Fibroblast of lung (primary cell): Measurements from ENCODE around the gene FBLN1.

Source experiments
- EZH2 ChIP-seq: IDR thresholded peaks from 2 replicates; pipeline ENCODE4 v1.5.1; 2012; ENCODE audit warnings: low read length, control low read depth, mild to moderate bottlenecking; ENCODE audit errors: missing control alignments
- TF ChIP-seq, protein P1 (sequence below), 2 donors: IDR thresholded peaks in 1 of 2; conservative IDR thresholded peaks in 1 of 2; 1 replicate in 1 of 2; 2 replicates in 1 of 2; pipeline ENCODE4 v1.5.1; 2011 to 2012; ENCODE audit warnings: low read length in 2 of 2, control low read depth in 1 of 2, inconsistent platforms in 1 of 2, low read depth in 1 of 2, mild to moderate bottlenecking in 1 of 2

- TF ChIP-seq, protein P1, sequence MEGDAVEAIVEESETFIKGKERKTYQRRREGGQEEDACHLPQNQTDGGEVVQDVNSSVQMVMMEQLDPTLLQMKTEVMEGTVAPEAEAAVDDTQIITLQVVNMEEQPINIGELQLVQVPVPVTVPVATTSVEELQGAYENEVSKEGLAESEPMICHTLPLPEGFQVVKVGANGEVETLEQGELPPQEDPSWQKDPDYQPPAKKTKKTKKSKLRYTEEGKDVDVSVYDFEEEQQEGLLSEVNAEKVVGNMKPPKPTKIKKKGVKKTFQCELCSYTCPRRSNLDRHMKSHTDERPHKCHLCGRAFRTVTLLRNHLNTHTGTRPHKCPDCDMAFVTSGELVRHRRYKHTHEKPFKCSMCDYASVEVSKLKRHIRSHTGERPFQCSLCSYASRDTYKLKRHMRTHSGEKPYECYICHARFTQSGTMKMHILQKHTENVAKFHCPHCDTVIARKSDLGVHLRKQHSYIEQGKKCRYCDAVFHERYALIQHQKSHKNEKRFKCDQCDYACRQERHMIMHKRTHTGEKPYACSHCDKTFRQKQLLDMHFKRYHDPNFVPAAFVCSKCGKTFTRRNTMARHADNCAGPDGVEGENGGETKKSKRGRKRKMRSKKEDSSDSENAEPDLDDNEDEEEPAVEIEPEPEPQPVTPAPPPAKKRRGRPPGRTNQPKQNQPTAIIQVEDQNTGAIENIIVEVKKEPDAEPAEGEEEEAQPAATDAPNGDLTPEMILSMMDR (conservative IDR thresholded peaks at IDR 0.05 in 1 of 2, IDR thresholded peaks at IDR 0.05 in 1 of 2; ENCODE audit: low read depth in 1 of 2, low read length in 2 of 2), result no peak
- TF ChIP-seq EZH2, result no peak
Observed at GRCh38 chr22:45554040-45554406, 51.3 kb downstream of the FBLN1 start.
